ENCODE results near the gene ANGPTL2.

ANGPTL2 gene

GRCh38 chr9:127049581-127049980 lies 72.9 kb downstream of the ANGPTL2 start:
- no peak for DNase-seq (ENCODE audit: low read depth)
- TF ChIP-seq CTCF (IDR thresholded peaks at IDR 0.05; ENCODE audit: insufficient read depth, low read depth, low read length, missing control alignments): no peak
- H3K4me3 ChIP-seq (ENCODE audit: low read length): no peak overlapping the region

- no peak overlapping the region for H3K4me3 ChIP-seq (ENCODE audit: low read length)
- TF ChIP-seq CTCF (IDR thresholded peaks at IDR 0.05; ENCODE audit: insufficient read depth, low read depth, low read length, missing control alignments): peak; percentile 54
- DNase-seq (ENCODE audit: low read depth): peak; percentile 95
These were observed 73.4 kb downstream of the ANGPTL2 start for GRCh38 chr9:127049044-127049443.

- no peak overlapping the region for H3K4me3 ChIP-seq (ENCODE audit: low read length)
- TF ChIP-seq CTCF (IDR thresholded peaks at IDR 0.05; ENCODE audit: insufficient read depth, low read depth, low read length, missing control alignments): no peak
- DNase-seq (ENCODE audit: low read depth): no peak
These were observed 74.5 kb downstream of the ANGPTL2 start for GRCh38 chr9:127047971-127048370.

- no peak overlapping the region for H3K4me3 ChIP-seq (ENCODE audit: low read length)
- DNase-seq (ENCODE audit: low read depth): no peak
- no peak for TF ChIP-seq CTCF (IDR thresholded peaks at IDR 0.05; ENCODE audit: insufficient read depth, low read depth, low read length, missing control alignments)
These were observed 77.3 kb downstream of the ANGPTL2 start for GRCh38 chr9:127045148-127045547.

DNA sequence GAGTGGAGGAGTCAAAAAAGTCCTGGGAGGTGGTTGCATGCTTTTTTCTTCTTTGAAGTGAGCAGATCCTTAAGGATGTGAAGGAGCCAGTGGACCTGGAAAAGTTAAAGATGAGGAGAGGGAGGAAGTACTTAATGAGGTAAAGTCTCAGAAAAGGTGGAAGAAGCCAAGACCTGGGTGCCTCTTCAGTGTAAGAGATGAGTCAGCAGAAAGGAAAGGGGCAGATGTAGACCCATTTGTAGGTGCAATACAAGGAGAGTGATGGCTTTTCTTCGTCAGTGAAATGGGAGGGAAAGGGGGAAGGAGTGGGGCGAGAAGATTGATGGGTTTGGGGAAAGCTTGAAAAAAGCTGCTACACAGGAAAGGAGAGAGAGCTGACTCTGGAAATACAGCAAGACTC lies 82.9 kb downstream of the ANGPTL2 start:
- TF ChIP-seq CTCF (IDR thresholded peaks at IDR 0.05; ENCODE audit: insufficient read depth, low read depth, low read length, missing control alignments): no peak
- no peak for DNase-seq (ENCODE audit: low read depth)

GRCh38 chr9:127038531-127038930 lies 83.9 kb downstream of the ANGPTL2 start:
- no peak for TF ChIP-seq CTCF (IDR thresholded peaks at IDR 0.05; ENCODE audit: insufficient read depth, low read depth, low read length, missing control alignments)
- DNase-seq (ENCODE audit: low read depth): no peak
- no peak overlapping the region for H3K4me3 ChIP-seq (ENCODE audit: low read length)

More for the DNA sequence above, 82.9 kb downstream of the ANGPTL2 start:
- no peak overlapping the region for H3K4me3 ChIP-seq (ENCODE audit: low read length)
